Measurements from ENCODE around the gene DUSP2. TPM values are rescaled to one million over a fixed set of nuclear protein-coding genes. Genes with fewer than 3 reads are reported as not detected.

DUSP2 gene
- total RNA-seq, 1 experiment from 2014 or later = 13.4 TPM

DNA sequence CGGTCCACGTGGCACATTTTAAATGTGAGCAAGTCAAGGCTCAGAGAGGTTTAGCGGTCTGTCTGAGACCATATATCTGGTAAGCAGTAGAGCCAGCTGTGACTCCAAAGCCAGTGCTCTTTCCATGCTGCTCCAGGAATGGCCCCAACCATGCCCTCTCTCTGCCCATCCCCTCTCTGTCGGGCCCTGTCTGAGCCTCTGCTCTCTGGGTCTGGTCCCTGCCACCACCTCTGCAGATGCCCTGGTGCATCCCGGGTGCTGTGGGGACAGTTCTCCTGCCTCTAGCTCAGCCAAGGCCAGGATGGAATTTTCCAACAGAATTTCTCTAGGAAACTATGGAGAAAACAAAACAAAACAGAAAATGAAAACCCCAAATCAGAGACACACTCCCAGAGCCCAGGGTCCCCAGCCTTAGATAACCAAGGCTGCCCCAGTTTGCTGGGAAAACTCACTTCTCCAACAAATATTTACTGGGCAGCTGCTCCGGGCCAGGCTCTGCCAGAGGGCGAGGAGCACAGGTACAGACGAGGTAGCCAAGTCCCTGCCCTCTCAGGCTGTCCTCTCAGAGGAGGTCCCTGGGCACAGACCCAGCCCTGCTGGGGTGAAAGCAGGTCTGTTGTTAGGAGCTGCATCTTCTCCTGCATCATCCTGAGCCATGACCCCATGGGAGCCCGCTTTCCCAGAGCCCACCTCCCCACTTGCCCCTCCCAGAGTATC, 38.1 kb downstream of the DUSP2 start:
- POLR2A ChIA-PET = interaction anchor here (0.6 kb wide), 1 partner anchor 199 kb away, joined by 4 read pairs; no protein-coding TSS in a partner anchor
- no peaks in the 10 kb centered on the region for H3K27me3 ChIP-seq (replicated peaks; ENCODE audit: control insufficient read depth, insufficient read depth, low read length)
- intact Hi-C loops (cut with micrococcal nuclease; ENCODE audit: unreplicated experiment) = no loop called here
- H3K4me3 Mint-ChIP-seq (ENCODE audit: unreplicated experiment) = no peak overlapping the region
- CTCF ChIA-PET = interaction anchor here (1.0 to 2.6 kb wide), 2 partner anchors 10 to 85 kb away, joined by 3 to 10 read pairs; partner anchors contain the start of gene ADRA2B
- no peak for TF ChIP-seq CTCF (IDR thresholded peaks at IDR 0.05; ENCODE audit: insufficient read depth in 1 of 2, low read depth in 1 of 2, low read length in 1 of 2, severe bottlenecking in 1 of 2, unreplicated experiment in 1 of 2)
- BruUV-seq (replicated peaks) = no TSS peak
- no peaks in the 10 kb centered on the region for H3K4me1 Mint-ChIP-seq (ENCODE audit: low read depth, unreplicated experiment)
- no peak overlapping the region for H3K4me3 ChIP-seq (ENCODE audit: low read depth, low read length)
- peaks cover 9% of the 10 kb centered on the region; the same call in 1 of the 2 replicates for H3K4me1 ChIP-seq
- H3K27me3 Mint-ChIP-seq (ENCODE audit: insufficient read depth, unreplicated experiment) = no peaks in the 10 kb centered on the region
- no peaks in the 10 kb centered on the region for H3K36me3 ChIP-seq (ENCODE audit: control insufficient read depth, insufficient read depth, low read length)
- H3K9me3 Mint-ChIP-seq (ENCODE audit: unreplicated experiment) = no peaks in the 10 kb centered on the region
- H3K27ac Mint-ChIP-seq (ENCODE audit: unreplicated experiment) = no peak overlapping the region
- H3K36me3 Mint-ChIP-seq (ENCODE audit: insufficient read depth, unreplicated experiment) = no peaks in the 10 kb centered on the region
- DNase-seq = no peak
- peaks cover 7% of the 10 kb centered on the region; the same call in 1 of the 2 replicates for H3K9me3 ChIP-seq

DNA sequence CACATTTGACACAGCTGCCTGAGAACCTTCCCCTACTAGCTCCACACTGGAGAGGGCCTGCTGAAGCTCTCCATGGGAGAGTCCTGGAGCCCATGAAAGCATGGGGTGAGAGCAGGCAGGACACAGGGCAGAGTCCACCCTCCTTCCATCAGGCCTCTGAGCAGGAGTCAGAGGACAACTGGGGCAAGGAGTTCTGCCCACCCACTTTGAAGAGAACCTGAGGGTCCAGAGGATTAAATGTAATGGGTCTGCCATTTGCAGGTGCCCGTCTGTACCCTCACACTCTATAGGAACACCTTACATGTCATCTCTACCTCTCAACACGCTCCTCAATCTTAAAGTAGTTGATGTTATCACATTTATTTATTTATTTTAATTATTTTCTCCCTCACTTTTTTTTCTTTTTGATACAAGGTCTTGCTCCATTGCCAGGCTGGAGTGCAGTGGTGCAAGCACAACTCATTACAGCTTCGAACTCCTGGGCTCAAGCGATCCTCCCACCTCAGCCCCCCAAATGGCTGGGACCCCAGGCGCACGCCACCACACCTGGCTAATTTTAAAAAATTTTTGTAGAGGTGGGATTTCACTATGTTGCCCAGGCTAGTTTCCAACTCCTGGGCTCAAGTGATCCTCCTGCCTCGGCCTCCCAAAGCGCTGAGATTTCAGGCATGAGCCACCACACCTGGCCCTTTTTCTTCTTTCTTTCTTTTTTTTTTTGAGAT, 39.1 kb downstream of the DUSP2 start:
- POLR2A ChIA-PET = no interaction called here
- H3K27me3 Mint-ChIP-seq (ENCODE audit: insufficient read depth, unreplicated experiment) = no peaks in the 10 kb centered on the region
- peak in 1 of 2 experiments; percentile 11 for DNase-seq
- BruUV-seq (replicated peaks) = no TSS peak
- H3K4me3 Mint-ChIP-seq (ENCODE audit: unreplicated experiment) = no peak overlapping the region
- Histone ChIP-seq H3K4me3 (ENCODE audit: low read depth, low read length) (no peak overlapping the region), H3K4me1 (peaks cover 9% of the 10 kb centered on the region; the same call in 1 of the 2 replicates), H3K9me3 (peaks cover 7% of the 10 kb centered on the region; the same call in 1 of the 2 replicates), H3K36me3 (ENCODE audit: control insufficient read depth, insufficient read depth, low read length) (no peaks in the 10 kb centered on the region), H3K27me3 (replicated peaks; ENCODE audit: control insufficient read depth, insufficient read depth, low read length) (no peaks in the 10 kb centered on the region)
- no peaks in the 10 kb centered on the region for H3K4me1 Mint-ChIP-seq (ENCODE audit: low read depth, unreplicated experiment)
- no peaks in the 10 kb centered on the region for H3K36me3 Mint-ChIP-seq (ENCODE audit: insufficient read depth, unreplicated experiment)
- intact Hi-C loops (cut with micrococcal nuclease; ENCODE audit: unreplicated experiment) = no loop called here
- CTCF ChIA-PET = interaction anchor here (0.6 kb wide), 1 partner anchor 235 kb away, joined by 6 read pairs; no protein-coding TSS in a partner anchor
- H3K9me3 Mint-ChIP-seq (ENCODE audit: unreplicated experiment) = no peaks in the 10 kb centered on the region
- no peak for TF ChIP-seq CTCF (IDR thresholded peaks at IDR 0.05; ENCODE audit: insufficient read depth in 1 of 2, low read depth in 1 of 2, low read length in 1 of 2, severe bottlenecking in 1 of 2, unreplicated experiment in 1 of 2)
- H3K27ac Mint-ChIP-seq (ENCODE audit: unreplicated experiment) = no peak overlapping the region

- intact Hi-C loops (cut with micrococcal nuclease; ENCODE audit: unreplicated experiment) = no loop called here
- no TSS peak for BruUV-seq (replicated peaks)
- Mint-ChIP-seq H3K4me1 (ENCODE audit: low read depth, unreplicated experiment) (no peaks in the 10 kb centered on the region), H3K27me3 (ENCODE audit: insufficient read depth, unreplicated experiment) (no peaks in the 10 kb centered on the region), H3K9me3 (ENCODE audit: unreplicated experiment) (no peaks in the 10 kb centered on the region), H3K36me3 (ENCODE audit: insufficient read depth, unreplicated experiment) (no peaks in the 10 kb centered on the region), H3K4me3 (ENCODE audit: unreplicated experiment) (no peak overlapping the region), H3K27ac (ENCODE audit: unreplicated experiment) (no peak overlapping the region)
- TF ChIP-seq CTCF (IDR thresholded peaks at IDR 0.05; ENCODE audit: insufficient read depth in 1 of 2, low read depth in 1 of 2, low read length in 1 of 2, severe bottlenecking in 1 of 2, unreplicated experiment in 1 of 2) = no peak
- Histone ChIP-seq H3K27me3 (replicated peaks; ENCODE audit: control insufficient read depth, insufficient read depth, low read length) (no peaks in the 10 kb centered on the region), H3K4me3 (ENCODE audit: low read depth, low read length) (no peak overlapping the region), H3K9me3 (peaks cover 7% of the 10 kb centered on the region; the same call in 1 of the 2 replicates), H3K36me3 (ENCODE audit: control insufficient read depth, insufficient read depth, low read length) (no peaks in the 10 kb centered on the region), H3K4me1 (peaks cover 9% of the 10 kb centered on the region; the same call in 1 of the 2 replicates)
- ChIA-PET POLR2A (no interaction called here), CTCF (no interaction called here)
- peak in 1 of 2 experiments; percentile 20 for DNase-seq
Observed at GRCh38 chr2:96105152-96105915, 39.9 kb downstream of the DUSP2 start.

Measured in Caco-2 (cell line).